Stimulated activated CD8-positive, alpha-beta memory T cell treated with anti-CD3 and anti-CD28 coated beads, Interleukin-12 subunit alpha, Interleukin-12 subunit beta, amount 100 ng/mL, for 4 hours (primary cell): ENCODE measurements around the gene PCNX2.
"Not testable (repeated sequence)": the region's sequence is repeated elsewhere in the genome, so short reads cannot be mapped to it uniquely, and the experiment has no call there.

Source experiments
- DNase-seq: peaks from one replicate; pipeline ENCODE4 v3.0.0-alpha.2; 2020; ENCODE audit warnings: low read depth

PCNX2 gene

DNA sequence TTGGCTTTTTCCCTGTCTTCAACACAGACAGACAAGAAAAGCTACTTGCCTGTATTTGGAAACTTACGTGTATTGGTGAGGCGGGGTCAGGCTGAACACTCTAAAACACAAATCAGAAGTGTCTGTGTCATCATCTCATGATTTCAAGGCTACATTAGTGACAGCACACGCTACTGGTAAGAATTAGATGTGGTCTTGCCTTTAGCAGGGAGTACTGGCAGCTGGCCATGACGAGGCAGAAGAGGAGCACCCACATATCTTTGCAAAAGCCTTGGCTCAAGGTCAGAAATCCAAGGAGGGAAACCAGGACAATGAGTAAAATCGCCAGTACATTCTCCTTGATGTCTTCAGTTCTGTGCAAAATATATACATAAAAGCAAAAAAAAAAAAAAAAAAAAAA, 77.7 kb downstream of the PCNX2 start:
- DNase-seq: no peak

DNA sequence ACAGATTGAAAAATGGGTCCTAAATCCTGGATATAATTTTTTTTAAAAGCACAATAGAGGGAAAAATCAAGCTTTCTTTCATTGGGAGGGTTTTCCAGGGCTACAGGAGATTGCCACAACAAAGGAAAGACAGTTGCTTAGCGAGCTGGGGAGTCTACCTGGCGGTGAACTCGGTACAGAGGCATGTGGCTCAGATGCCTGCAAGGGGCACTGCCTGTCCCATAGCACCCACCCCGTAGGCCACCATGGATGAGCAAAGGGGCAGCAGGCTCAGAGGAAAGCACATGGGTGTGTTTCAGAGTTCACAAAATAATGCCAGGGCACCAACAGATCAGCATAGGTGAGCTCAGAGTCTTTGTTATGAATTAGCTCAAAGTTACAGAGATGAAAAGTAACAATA, 79.5 kb downstream of the PCNX2 start:
- no peak for DNase-seq

DNA sequence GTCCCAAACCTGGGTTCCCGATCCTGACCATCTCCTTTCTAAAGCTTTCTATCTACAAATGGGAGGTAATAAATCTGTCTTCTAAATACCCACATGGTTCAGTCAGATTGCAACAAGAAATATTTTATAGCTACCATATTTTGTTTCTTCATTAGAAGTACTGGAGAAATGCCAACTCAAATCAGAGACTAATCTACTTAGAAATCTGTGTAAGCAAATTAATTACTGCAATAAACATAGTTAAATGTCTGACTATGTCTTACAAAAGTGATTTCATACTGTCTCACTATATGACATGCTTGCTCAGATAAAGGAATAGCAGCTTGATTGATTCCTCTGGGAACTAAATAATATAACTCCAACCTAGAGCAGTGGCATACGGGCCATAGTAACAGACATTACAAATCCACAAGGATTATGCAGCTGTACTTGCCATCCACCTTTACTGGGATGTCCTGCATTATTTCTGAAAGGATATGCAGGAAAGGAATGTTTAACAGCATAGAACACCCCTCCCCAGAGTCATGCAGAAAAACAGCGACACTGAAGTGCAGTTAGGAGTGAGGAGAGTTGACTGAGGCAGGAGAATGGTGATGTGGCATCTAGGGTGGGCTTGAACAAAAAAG, 80.3 kb downstream of the PCNX2 start:
- DNase-seq: no peak

DNA sequence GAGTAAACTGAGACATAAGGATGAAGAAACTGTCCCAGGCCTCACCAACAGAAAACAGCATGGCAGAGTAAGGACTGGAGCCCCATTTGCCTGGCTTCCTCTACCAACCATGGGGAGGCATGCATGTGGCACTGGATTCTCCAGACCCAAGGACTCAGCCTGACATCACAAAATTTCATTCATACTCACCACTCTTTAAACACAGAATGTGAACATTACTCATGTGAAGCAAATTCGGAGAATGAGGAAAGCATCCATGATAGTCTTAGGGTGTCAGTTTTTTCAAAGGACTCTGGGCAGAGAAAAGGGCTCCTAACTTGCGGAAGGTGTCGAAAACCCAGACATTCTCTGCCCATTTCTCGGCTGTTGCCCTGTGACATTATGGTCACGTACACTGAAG, 83.9 kb downstream of the PCNX2 start:
- DNase-seq: no peak

GRCh38 chr1:233211106-233211505, 84.4 kb downstream of the PCNX2 start:
- no peak for DNase-seq

- DNase-seq: no peak
Measured at GRCh38 chr1:233209481-233209880, 86.0 kb downstream of the PCNX2 start.

DNA sequence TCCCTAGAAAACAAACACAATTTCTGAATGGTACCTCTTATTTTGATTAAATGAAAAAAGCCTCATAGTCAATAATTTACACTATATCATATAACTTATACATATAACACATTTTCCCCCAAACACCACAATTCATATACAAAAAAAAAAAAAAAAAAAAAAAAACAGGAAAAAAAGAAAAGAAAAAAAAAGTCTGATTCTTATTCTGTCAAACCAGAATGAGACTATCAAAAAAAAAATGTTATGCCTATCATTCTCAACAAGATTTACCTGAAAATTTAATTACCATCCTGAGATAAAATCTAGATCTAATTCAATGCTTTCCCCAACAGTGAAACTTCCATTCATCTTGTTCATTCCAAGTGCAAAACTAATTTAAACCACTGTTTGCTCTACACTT, 86.8 kb downstream of the PCNX2 start:
- no peak for DNase-seq

- DNase-seq: no peak
Measured at GRCh38 chr1:233197940-233198339, 97.6 kb downstream of the PCNX2 start.

DNA sequence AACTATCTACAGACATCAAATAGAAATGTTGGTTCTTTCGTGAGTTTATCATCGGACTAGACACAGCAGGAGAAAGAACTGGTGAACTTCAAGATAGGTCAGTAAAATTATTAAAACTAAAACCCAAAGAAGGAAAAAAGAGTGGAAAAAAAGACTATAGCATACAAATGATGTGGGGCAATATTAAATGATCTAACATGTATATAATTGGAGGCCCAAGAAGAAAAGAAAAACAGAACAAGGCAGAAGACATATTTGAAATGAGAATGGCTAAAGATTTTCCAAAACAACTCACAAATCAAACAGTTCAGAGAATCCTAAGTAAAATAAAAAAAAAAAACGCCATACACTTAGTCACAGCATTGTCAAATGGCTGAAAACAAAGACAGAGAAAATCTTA, 101.8 kb downstream of the PCNX2 start:
- DNase-seq: no peak

DNA sequence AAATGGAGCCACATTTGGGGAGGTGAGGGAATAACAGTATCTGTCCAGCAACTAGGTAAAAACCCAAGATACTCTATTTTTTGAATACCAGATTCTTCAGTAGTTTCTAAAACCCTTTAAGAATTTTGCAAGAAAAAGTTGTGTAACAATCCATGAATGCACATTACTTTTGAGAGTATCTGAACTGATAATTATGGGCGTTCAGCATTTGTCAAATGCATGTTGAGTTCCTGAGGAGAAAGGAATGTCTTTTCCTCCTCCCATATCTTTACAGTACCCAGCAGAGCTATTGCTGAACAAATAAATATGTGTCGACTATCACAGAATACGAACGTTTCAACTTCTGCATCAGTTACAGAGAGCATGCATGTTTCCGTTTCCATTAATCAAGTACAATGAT, 104.5 kb downstream of the PCNX2 start:
- DNase-seq: no peak

DNA sequence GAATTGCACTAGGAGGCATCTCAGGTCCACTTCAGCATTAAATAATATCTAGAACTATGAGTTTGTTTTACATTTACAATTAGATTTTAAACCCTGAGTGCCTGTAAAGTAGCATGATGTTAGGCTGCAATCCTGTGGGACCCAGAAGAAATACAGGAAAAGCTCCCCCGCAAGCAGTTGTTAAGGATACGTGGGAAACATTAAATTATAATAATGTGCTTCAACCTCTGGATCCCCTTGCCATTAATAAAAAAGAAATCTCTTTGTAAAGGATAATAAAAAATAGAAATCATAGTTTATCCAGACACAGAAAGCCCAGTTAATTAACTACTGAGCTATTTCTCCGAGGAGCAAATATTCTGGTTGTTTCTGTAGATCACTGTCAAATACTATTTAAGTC, 106.0 kb downstream of the PCNX2 start:
- no peak for DNase-seq

DNA sequence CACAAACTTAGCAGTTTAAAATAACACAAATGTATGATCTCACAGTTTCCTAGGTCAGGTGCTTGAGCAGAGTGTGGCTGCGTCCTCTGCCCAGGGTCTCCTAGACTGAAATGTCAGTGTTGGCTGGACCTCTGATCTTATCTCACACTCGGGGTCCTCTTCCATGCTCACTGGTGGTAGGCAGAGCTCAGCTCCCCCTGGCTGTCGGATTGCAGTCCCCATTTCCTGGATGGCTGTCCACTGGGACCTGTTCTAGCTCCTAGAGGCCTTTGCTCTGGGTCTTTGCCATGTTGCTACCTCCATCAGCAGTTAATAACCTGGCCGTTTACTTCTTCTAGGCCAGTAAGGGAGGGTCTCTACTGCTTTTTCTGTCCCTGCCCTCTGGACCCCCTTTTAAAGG, 107.5 kb downstream of the PCNX2 start:
- DNase-seq: no peak

GRCh38 chr1:233183226-233184020, 112.1 kb downstream of the PCNX2 start:
- no peak for DNase-seq

- no peak for DNase-seq
Measured at GRCh38 chr1:233182587-233182986, 112.9 kb downstream of the PCNX2 start.

GRCh38 chr1:233180641-233181364, 114.7 kb downstream of the PCNX2 start:
- no peak for DNase-seq

DNA sequence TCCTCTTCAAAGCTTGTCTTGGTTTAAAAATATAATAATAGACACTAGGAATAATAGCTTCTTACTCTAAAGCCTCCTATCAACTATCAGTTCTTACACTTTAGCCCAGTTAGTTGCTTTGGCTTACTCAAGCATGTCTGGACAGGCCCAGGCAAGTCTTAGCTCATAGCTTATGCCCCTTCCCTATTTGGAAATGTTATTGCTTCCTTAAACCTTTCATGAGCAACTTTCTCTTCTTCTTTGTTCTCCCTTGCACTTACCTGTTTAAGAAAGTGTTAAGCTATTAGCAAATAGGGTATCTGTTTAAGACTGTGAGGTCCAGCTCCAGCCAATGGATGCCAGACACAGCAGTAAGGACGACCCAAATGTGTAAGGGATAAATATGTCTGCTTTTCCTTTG, 115.9 kb downstream of the PCNX2 start:
- DNase-seq: not testable (repeated sequence)

GRCh38 chr1:233172201-233172600, 123.3 kb downstream of the PCNX2 start:
- no peak for DNase-seq

DNA sequence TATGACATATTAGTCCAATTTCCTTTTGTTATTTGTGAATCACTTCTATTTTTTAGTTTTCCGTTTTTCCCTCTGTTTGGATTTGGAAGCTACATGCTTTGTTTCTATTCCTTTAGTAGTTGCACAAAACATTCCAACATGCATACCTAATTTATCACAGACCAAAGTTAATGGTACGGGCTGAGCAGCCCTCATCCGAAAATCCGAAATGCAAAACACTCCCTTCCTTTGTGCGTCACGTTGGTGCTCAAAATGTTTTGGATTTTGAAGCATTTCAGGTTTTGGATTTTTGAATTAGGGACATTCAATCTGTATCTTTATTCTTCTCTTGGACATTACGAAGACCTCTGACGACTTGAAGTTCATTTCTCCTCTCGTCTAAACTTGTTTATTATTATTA, 124.8 kb downstream of the PCNX2 start:
- no peak for DNase-seq

- DNase-seq: no peak
Measured at GRCh38 chr1:233168384-233168783, 127.1 kb downstream of the PCNX2 start.

- no peak for DNase-seq
Measured at GRCh38 chr1:233166896-233167295, 128.6 kb downstream of the PCNX2 start.

GRCh38 chr1:233163696-233164095, 131.8 kb downstream of the PCNX2 start:
- no peak for DNase-seq

DNA sequence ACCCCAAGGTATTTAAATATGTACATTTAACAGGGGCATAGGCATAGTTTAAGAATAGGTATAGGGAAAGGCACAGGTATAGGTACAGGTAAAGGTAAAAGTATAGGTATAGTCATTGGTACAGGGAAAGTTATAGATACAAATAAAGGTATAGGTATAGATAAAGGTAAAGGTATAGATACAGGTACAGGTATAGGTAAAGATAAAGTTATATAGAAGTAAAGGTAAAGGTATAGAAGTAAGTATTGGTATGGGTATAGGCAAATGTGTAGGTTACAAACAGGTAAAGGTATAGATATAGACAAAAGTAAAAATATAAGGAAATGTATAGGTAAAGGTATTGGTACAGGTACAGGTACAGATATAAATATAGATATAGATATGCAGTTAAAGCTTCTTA, 137.2 kb downstream of the PCNX2 start:
- DNase-seq: no peak

DNA sequence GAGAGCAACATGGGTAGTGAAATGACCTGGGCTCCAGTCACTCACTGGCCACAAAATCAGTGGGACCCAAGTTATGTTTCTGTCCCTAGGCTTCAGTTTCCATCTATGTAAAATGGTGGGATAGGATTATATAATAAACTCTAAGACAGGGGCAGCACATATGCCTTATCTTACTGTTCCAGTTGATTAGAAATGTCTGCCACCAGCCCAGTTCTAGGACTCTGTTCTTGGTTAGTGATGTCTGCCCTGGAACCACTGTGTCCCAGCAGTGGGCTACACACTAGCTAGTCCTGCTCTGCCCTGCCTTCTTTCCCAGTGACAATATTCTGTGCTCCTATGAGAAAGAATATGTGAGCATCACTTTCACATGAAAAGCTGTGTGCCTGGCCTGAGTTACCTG, 138.3 kb downstream of the PCNX2 start:
- no peak for DNase-seq
